HFFc6 (cell line): ENCODE results near the gene SLC2A9. TPM values are rescaled to one million over a fixed set of nuclear protein-coding genes. Genes with fewer than 3 reads are reported as not detected.

Experiments used
- DNase-seq: peaks from one replicate; pipeline ENCODE4 v3.0.0-alpha.2; 2018
- H3K27ac Mint-ChIP-seq: 2 replicates; pipeline ENCODE4 v1.8.0; 2020; ENCODE audit warnings: mild to moderate bottlenecking, mixed read lengths
- H3K27me3 Mint-ChIP-seq: 2 replicates; pipeline ENCODE4 v1.8.0; 2021; ENCODE audit warnings: mild to moderate bottlenecking, moderate library complexity, mixed read lengths; ENCODE audit not compliant: insufficient read depth
- H3K36me3 Mint-ChIP-seq: 2 replicates; pipeline ENCODE4 v1.8.0; 2021; ENCODE audit warnings: low read depth, mixed read lengths
- H3K4me1 Mint-ChIP-seq: 2 replicates; pipeline ENCODE4 v1.8.0; 2020; ENCODE audit warnings: low read depth, mixed read lengths
- H3K4me3 Mint-ChIP-seq: 2 replicates; pipeline ENCODE4 v1.8.0; 2020; ENCODE audit warnings: mild to moderate bottlenecking, moderate library complexity, mixed read lengths
- H3K9me3 Mint-ChIP-seq: 2 replicates; pipeline ENCODE4 v1.8.0; 2020; ENCODE audit warnings: mild to moderate bottlenecking, mixed read lengths
- total RNA-seq, 6 experiments: library from RNA; stranded (reverse); fragmentation: NEBNext Ultra II Directional; extraction: Animal tissue kit (Norgen Biotek cat#: 25700); gene quantifications; 2 replicates in 1 of 6; 3 replicates in 5 of 6; pipeline ENCODE4 v1.2.3, GENCODE V29; 2021
- TF ChIP-seq, protein P1 (sequence below): fragments of 200-600 bp; sonication (generic); IDR thresholded peaks from 2 replicates; pipeline ENCODE4 v1.5.0; 2021; ENCODE audit warnings: antibody characterized with exemption, mild to moderate bottlenecking

The SLC2A9 gene
- total RNA-seq, 6 experiments from 2014 or later, result 1.3 to 2.0 (median 1.6) TPM

DNA sequence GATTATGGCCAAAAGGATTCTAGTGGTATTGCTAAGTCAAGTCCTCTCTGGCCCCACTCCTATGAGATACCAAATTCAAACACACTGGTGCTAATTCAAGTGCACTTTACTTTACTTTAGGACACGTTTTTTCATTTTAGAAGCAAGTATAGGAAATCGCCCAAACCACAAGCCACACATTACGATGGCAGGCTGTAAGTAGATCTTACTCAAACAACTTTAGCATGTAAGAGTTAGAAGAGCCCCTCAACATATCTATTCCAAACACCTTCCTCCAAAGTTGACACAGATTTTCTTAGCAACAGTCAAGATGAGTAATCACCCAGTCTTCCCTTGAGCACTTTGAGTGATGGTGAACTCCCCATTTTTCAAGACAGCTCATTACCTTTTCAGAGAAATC is 196.2 kb downstream of the SLC2A9 start:
- Mint-ChIP-seq H3K9me3 (peaks cover 77% of the 10 kb centered on the region), H3K4me3 (no peak overlapping the region), H3K27ac (no peak overlapping the region), H3K27me3 (no peaks in the 10 kb centered on the region), H3K36me3 (no peaks in the 10 kb centered on the region; the same call in 1 of the 2 replicates), H3K4me1 (no peaks in the 10 kb centered on the region)
- no peak for DNase-seq
- TF ChIP-seq, protein P1, sequence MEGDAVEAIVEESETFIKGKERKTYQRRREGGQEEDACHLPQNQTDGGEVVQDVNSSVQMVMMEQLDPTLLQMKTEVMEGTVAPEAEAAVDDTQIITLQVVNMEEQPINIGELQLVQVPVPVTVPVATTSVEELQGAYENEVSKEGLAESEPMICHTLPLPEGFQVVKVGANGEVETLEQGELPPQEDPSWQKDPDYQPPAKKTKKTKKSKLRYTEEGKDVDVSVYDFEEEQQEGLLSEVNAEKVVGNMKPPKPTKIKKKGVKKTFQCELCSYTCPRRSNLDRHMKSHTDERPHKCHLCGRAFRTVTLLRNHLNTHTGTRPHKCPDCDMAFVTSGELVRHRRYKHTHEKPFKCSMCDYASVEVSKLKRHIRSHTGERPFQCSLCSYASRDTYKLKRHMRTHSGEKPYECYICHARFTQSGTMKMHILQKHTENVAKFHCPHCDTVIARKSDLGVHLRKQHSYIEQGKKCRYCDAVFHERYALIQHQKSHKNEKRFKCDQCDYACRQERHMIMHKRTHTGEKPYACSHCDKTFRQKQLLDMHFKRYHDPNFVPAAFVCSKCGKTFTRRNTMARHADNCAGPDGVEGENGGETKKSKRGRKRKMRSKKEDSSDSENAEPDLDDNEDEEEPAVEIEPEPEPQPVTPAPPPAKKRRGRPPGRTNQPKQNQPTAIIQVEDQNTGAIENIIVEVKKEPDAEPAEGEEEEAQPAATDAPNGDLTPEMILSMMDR, result no peak

DNA sequence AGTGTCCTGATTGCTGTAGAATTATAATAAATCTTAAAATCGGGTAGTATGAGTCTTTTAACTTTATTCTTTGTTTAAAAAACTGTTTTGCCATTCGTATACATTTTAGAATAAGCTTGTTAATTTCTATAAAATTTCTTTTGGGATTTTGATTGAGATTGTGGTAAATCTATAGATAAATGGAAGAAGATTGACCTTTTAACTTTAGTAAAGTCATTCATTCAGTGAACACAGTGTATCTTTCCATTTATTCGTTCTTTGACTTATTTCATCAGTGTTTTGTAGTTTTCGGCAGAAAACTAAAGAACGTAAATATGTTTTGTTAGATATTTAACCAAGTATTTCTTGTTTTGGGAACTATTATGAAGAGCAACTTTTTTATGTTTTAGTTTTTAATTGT is 201.0 kb downstream of the SLC2A9 start:
- no peak overlapping the region for H3K27ac Mint-ChIP-seq
- DNase-seq, result no peak
- no peaks in the 10 kb centered on the region; the same call in 1 of the 2 replicates for H3K36me3 Mint-ChIP-seq
- no peaks in the 10 kb centered on the region for H3K4me1 Mint-ChIP-seq
- H3K27me3 Mint-ChIP-seq, result no peaks in the 10 kb centered on the region; the same call in 1 of the 2 replicates
- H3K4me3 Mint-ChIP-seq, result no peak overlapping the region
- TF ChIP-seq, protein P1, result no peak
- peaks cover 64% of the 10 kb centered on the region for H3K9me3 Mint-ChIP-seq

- TF ChIP-seq, protein P1, result no peak
- H3K4me1 Mint-ChIP-seq, result no peaks in the 10 kb centered on the region
- H3K27ac Mint-ChIP-seq, result no peak overlapping the region
- H3K27me3 Mint-ChIP-seq, result no peaks in the 10 kb centered on the region; the same call in 1 of the 2 replicates
- no peak for DNase-seq
- H3K4me3 Mint-ChIP-seq, result no peak overlapping the region
- peaks cover 52% of the 10 kb centered on the region for H3K9me3 Mint-ChIP-seq
- no peaks in the 10 kb centered on the region; the same call in 1 of the 2 replicates for H3K36me3 Mint-ChIP-seq
Observed at GRCh38 chr4:9816285-9816684, 205.0 kb downstream of the SLC2A9 start.

DNA sequence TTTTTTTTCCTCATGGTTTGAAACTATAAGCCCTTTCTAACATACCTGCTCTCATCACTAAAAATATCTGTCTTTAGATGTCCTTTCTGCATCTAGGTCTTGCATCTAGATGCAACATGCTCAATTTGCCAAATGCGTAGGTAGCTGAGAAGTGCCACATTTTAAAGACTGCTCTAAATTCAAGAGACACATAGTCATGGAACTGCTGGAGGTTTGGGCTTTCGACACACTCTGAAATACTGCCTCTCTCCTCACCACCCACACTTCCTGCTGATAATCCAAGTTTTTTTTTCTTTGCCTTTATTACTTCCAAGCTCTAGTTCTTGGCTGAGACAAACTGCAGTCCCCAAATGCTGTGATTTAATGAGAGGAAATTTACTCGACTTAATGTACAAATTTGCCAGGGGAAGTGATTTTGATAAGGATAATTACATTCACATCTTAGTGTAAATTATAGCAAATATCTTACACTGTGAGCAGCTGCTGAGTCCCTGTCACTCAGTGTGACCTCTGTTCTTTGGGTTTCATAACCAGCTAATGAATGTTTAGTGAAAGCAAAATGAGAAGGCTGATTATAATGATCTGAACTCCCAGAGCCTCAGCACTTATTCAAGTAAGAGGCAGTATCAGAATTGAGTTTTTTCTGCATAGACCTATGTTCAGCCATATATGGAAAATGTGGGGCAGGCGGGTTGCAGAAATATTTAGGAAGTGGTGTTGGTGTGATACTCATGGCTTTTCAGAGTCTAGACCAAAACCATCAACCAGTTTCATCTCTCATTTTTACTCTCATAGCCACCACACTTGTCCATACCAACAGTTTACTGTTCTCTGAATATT is 208.6 kb downstream of the SLC2A9 start:
- TF ChIP-seq, protein P1, result no peak

DNA sequence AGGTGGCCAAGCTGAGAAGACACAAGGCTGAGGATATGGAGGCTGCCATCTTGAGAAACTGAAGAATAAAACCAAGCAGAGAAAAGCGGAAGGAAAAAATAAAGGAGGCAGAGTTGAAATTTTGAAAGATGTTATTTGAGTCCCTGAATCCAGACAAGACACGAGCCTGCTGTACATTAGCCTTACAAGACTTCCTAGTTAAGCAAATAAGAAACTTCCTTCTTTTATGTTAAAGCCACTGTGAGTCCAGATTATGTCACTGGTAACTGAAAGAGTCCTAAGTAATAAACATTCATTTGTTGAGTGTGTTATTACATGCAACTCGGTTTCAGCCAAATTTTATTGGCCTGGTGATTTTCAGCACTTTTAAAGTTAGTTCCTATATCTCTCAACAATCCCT is 209.5 kb downstream of the SLC2A9 start:
- TF ChIP-seq, protein P1, result no peak
- H3K27ac Mint-ChIP-seq, result no peak overlapping the region
- no peaks in the 10 kb centered on the region for H3K36me3 Mint-ChIP-seq
- H3K9me3 Mint-ChIP-seq, result peaks cover 64% of the 10 kb centered on the region
- no peak for DNase-seq
- no peak overlapping the region for H3K4me3 Mint-ChIP-seq
- H3K4me1 Mint-ChIP-seq, result no peaks in the 10 kb centered on the region
- H3K27me3 Mint-ChIP-seq, result no peaks in the 10 kb centered on the region; the same call in 1 of the 2 replicates

More for the DNA sequence above, 208.6 kb downstream of the SLC2A9 start:
- Mint-ChIP-seq H3K27ac (no peak overlapping the region), H3K4me1 (no peaks in the 10 kb centered on the region), H3K4me3 (no peak overlapping the region), H3K27me3 (no peaks in the 10 kb centered on the region; the same call in 1 of the 2 replicates), H3K36me3 (no peaks in the 10 kb centered on the region), H3K9me3 (peaks cover 63% of the 10 kb centered on the region)
- no peak for DNase-seq
